ENCODE results near the gene RAD21L1. TPM values are rescaled to one million over a fixed set of nuclear protein-coding genes. Genes with fewer than 3 reads are reported as not detected.

Gene RAD21L1
- total and polyA plus RNA-seq, 11 donors, result not detected

DNA sequence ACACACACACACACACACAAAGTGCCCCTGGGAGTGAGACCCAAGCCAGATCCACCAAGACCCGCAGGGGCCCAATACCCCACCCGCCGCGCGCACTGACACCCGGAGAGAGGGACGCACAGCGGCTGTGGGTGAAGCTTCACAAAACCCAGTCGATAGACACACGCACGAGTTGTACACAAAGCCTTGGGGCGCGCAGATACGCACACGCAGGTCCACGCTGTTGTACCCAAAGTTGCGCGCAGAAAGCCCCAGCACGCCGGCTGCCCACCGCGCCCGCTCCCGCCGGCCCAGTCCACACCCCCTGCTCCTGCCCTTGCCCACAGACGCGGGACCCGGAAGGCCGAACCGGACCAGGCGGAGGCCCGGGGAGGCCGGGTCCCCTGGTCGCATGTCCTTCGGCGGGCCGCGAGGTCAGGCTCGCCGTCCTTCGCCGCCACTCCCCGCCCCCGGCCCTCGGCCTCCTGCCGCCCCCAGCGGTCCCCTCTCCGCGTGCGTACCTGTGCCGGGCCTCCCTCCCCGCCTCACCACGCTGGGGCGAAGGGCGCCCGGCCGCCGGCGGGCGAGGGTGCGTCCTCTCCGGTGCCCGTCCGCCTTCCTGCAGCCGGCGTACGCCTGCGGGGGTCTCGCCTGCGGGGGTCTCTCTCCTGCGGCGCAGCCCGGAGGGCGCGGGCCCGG lies 41.1 kb upstream of the RAD21L1 start, which contains the start of gene TMEM74B:
Gene TMEM74B (minus strand): TSS at position 344 of the 678 bp plus-strand sequence. CDS start 1,180 bp downstream, outside the sequence.
- Histone ChIP-seq H3K27me3 (peaks cover 0 to 38% (median 9%) of the 10 kb centered on the region in 9 donors), H3K27ac (peak within 1 kb of the TSS in 6 of 12 donors; percentile 46 to 66 (median 46)), H3K9me3 (no peaks in the 10 kb centered on the region), H3K36me3 (peaks cover 0 to 3% (median 0%) of the 10 kb centered on the region in 9 donors), H3K4me1 (peaks cover 0 to 31% (median 6%) of the 10 kb centered on the region in 12 donors), H3K4me3 (peak within 1 kb of the TSS; percentile 42 to 69 (median 58))
- TF ChIP-seq POLR2A (IDR thresholded peaks at IDR 0.05), result no peak
- TF ChIP-seq, protein P1, sequence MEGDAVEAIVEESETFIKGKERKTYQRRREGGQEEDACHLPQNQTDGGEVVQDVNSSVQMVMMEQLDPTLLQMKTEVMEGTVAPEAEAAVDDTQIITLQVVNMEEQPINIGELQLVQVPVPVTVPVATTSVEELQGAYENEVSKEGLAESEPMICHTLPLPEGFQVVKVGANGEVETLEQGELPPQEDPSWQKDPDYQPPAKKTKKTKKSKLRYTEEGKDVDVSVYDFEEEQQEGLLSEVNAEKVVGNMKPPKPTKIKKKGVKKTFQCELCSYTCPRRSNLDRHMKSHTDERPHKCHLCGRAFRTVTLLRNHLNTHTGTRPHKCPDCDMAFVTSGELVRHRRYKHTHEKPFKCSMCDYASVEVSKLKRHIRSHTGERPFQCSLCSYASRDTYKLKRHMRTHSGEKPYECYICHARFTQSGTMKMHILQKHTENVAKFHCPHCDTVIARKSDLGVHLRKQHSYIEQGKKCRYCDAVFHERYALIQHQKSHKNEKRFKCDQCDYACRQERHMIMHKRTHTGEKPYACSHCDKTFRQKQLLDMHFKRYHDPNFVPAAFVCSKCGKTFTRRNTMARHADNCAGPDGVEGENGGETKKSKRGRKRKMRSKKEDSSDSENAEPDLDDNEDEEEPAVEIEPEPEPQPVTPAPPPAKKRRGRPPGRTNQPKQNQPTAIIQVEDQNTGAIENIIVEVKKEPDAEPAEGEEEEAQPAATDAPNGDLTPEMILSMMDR (IDR thresholded peaks at IDR 0.05), result no peak
- 1 to 4% (median 2%) methylated on average over 24 to 76 of the region's 76 CpGs for WGBS, 4 donors
- peak in 2 of 4 donors; percentile 3 to 9 for ATAC-seq
- intact Hi-C loops (cut with DNase I), result loop anchor here in 3 of 10 donors (10.0 kb wide), 2 partner anchors 220 to 370 kb away; no protein-coding TSS in a partner anchor
- DNase-seq, result no peak

DNA sequence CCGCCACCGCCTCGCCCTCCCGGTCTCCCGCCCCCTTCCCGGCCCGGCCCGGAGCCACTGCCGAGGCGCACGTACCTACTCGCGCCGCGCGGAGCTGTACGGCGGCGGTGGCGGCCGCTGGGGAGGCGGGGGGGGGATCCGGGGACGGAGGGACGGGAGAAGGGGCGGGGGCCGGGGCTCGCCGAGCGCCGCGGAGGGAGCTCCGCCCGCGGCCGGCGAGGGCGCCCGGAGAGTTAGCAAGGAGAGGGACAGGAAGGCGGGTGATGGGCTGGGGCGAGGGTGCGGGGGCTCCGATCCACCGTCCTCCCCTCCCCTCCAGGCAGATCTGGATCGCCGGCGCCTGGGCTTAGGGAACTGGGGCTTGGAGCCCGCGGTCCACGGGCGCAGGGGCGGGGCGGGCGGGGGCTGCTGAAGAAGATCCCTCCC lies 40.5 kb upstream of the RAD21L1 start:
- H3K9me3 ChIP-seq, result no peaks in the 10 kb centered on the region
- peaks cover 0 to 38% (median 9%) of the 10 kb centered on the region in 9 donors for H3K27me3 ChIP-seq
- intact Hi-C loops (cut with DNase I), result loop anchor here in 3 of 10 donors (10.0 kb wide), 2 partner anchors 221 to 371 kb away; no protein-coding TSS in a partner anchor
- H3K4me3 ChIP-seq, result peak overlapping the region; percentile 42 to 69 (median 58)
- peaks cover 0 to 31% (median 7%) of the 10 kb centered on the region in 12 donors for H3K4me1 ChIP-seq
- no peak for DNase-seq
- WGBS, 4 donors, result 0 to 1% (median 0%) methylated on average over 25 to 54 of the region's 54 CpGs
- ATAC-seq, result peak in 3 of 4 donors; percentile 6 to 36 (median 31)
- no peak for TF ChIP-seq POLR2A (IDR thresholded peaks at IDR 0.05)
- TF ChIP-seq, protein P1 (IDR thresholded peaks at IDR 0.05), result no peak
- H3K36me3 ChIP-seq, result peaks cover 0 to 3% (median 0%) of the 10 kb centered on the region in 9 donors
- peak overlapping the region in 6 of 12 donors; percentile 46 to 66 (median 46) for H3K27ac ChIP-seq

DNA sequence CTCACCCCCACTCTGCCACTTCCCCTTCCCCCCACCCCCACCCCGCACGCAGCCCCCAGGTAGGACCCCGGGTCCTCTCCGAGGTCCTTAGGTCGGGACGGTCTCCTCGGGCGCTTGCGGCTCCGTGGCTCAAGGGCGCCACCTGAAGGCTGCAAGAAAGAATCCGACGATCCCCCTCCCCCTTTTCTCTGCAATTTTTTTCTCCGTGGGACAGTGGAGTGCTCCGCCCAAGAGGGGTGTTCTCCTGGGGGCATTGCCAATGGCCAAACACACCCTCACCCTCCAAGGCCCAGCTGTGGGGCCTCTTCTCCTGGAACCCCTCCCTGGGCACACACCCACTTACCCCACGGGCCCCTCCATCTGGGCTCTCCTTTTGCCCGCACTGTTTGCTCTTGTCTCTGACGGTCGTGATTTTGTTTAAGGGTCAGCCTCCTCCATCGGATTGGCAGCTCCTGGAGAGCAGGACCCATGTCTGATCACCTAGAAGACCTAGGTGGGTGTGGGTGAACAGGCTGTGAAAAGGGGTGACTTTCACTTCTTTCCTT lies 40.0 kb upstream of the RAD21L1 start:
- 9 to 14% (median 12%) methylated on average over 13 to 20 of the region's 20 CpGs for WGBS, 4 donors
- H3K27ac ChIP-seq, result peak overlapping the region in 5 of 12 donors; percentile 46 to 66 (median 47)
- peaks cover 0 to 38% (median 9%) of the 10 kb centered on the region in 9 donors for H3K27me3 ChIP-seq
- no peak for TF ChIP-seq POLR2A (IDR thresholded peaks at IDR 0.05)
- TF ChIP-seq, protein P1 (IDR thresholded peaks at IDR 0.05), result peak; percentile 32 to 64 (median 46)
- intact Hi-C loops (cut with DNase I), result loop anchor here in 3 of 10 donors (10.0 kb wide), 2 partner anchors 221 to 371 kb away; no protein-coding TSS in a partner anchor
- peaks cover 0 to 35% (median 8%) of the 10 kb centered on the region in 12 donors for H3K4me1 ChIP-seq
- ATAC-seq (peak in 3 of 4 donors; percentile 54 to 72 (median 61)), DNase-seq (peak in 4 of 5 donors; percentile 38 to 55 (median 43))
- peaks cover 0 to 1% (median 0%) of the 10 kb centered on the region in 9 donors for H3K36me3 ChIP-seq
- H3K4me3 ChIP-seq, result peak overlapping the region; percentile 42 to 69 (median 58)
- H3K9me3 ChIP-seq, result no peaks in the 10 kb centered on the region
